DMS 273 treated with DMSO at 0.1 percent for 48 hours (cell line): ENCODE data around the gene OSCP1.

ENCODE experiments used
- DNase-seq: peaks from one replicate; lab custom pipeline; 2025; lab: John Stamatoyannopoulos, UW

Gene OSCP1

DNA sequence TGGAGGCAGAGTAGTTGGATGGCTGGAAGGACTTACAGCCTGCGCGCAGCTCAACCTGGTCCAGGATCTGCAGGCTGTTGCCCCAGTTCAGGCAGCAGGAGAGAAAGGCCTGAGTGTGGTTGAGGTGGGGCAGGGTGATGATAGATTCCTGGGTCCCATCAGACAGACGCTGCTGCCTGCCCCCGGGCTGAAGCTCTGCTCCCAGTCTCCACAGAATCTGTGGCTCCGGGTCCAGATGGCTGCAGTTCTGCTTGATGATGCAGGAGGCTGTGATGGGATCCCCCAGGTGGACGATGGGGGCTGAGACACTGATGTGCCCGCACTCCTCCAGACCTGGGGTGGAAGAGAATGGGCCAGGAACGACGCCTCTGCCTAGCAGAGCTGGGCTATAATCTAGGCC is 25.1 kb upstream of the OSCP1 start:
- DNase-seq: no peak

DNA sequence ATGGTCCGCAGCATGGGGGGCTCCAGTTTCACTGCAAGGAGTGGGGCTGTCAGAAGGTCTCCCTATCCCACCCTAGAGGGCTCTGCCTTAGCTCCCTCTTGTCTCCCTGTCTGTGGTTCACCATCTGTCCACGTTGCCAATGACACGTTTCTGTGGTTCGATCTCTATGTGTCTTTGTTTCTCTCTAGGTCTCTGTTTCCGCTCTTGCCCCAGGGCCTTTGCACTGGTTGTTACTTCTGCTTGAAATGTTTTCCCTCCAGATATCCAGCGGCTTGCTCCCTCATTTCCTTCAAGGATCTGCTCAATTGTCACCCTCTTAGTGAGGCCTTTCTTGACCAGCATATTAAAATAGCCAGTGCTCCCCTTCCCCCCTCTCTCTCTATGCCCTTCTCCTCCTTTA is 22.4 kb upstream of the OSCP1 start:
- DNase-seq: no peak

DNA sequence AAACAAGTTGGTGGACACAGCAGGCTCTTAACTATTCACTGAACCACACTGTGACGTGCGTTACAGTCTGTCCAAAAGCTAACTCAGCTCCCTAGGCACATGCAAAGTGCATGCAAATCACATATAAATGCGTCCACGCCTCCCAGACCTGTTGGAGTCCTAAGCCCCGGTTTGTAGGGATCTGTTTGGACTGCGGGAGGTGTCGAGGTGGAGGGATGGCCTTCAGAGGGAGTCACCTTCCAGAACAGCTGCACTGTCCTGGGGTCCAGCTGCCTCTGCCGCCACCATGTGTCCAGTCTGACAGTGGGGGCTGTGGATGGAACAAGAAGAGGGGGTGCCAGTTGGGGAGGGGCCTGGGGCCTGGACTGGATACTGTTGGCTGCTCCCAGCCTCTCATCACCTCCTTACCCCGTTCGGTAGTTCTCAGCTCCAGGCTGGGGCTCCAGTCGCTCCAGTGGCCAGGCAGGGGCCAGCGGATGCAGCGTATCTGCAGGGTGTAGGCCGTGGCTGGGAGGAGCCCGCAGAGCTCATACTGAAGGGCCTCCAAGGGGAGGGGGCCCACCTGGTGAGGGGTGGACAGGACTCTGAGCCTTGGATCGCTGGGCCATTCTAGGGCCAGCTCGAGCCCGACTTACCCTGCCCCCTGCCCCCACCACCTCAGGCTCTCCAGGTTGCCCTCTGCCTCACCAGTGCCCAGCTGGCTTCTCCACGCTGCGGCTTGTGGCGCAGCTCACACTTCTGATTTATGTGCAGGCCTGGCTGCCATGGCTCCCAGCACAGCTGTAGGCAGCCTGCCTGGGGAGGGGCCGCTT is 21.8 kb upstream of the OSCP1 start:
- DNase-seq: no peak

DNA sequence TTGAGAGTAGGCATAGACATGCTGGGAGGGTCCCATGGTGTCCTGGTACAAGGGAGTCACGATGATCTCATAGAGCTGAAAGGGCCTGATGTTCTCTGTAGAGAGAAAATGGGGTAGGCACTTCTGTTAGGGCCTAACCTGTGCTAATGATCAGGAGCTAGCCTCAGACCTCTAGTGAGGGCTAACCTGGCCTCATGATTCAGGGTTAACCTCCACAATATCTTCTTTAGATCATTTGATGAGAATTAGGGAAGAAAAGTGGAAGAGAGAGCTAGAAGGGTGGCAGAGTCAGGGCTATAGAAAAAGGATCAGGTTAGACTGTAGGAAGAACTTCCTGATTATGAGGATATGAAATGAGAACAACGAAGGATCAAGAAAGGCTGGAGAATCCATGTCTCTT is 18.9 kb upstream of the OSCP1 start:
- no peak for DNase-seq

DNA sequence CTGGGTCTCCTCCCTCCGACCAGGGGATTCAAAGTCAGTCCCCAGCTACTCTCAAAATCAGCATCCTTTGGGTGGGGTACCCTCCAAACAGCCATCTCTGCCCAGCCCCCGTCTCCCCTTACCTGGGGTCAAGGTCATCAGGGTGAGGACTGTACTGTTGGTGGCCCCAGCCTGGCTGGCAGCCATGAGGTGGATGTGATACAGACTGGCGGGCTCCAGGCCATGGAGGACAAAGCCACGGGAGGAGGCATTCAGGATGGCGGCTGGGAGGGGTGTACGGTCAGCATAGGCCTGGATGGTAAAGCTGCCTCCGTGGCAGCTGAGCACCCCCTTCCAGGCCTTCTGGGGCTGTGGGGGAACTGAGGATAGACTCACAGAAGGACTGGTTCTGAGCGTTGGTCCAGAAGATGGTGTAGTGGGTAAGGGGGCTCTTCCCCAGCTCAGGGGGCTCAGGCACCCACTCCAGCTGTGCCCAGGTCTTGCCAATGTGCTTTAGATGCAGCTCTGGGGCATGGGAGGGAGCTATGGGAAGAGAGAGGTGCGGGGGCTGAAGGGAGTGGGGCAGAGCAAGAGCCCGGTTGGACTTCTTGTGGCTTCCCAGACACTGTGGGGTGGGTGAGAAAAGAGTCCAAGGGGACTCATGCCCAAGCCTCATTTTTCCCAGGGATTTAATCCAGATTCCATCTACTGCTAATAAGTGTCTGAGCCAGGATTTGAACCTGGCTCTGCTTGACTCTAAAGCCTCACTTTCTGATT is 17.6 kb upstream of the OSCP1 start:
- DNase-seq: no peak

DNA sequence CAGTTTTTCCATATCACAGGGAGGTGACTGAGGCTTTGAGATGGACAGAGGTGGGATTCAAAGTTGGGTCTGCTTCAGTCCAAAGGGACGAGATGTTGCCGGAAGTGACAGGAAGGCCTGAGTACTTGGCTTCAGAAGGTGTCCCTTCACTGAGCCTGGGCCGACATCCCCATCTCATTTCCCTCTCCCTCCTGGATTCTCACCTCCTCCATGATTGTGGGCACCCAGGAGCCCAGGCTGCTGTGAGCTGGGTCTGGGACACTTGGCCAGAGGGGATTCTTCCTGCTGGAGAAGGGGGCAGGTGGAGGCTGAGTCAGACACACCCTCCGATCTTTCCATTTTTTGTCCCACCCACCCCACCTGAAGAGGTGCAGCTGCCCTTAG is 16.8 kb upstream of the OSCP1 start:
- DNase-seq: no peak

DNA sequence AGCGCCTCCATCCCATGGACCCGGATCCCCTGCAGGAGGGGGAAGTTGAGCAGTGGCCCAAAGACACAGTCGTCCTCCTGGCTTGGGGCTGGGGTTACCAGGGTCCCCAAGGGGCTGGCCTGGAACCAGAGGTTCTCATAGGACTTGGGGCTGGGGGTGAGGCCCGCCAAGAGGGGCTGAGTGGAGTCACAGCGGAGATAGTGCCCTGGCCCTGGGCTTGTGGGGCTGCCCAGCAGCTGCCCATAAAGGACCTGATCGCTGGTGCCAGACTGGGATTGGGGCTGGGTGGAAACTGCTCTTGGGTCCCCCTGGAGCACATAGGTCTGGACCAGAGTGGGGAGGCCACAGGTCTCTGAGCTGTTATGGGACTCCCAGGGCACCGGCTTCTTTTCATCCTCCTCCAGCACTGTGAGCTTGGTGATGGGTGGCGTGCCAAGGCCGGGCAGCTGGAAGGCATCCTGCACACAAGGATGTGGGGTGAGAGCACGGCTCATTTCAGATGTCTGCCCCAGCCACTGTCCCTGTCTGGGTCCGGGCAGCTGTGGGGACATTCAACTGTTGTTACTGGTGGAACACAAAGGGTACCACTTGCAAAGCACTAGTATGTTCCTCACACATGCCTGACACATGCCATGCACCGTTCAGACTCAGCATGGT is 16.2 kb upstream of the OSCP1 start:
- DNase-seq: no peak

DNA sequence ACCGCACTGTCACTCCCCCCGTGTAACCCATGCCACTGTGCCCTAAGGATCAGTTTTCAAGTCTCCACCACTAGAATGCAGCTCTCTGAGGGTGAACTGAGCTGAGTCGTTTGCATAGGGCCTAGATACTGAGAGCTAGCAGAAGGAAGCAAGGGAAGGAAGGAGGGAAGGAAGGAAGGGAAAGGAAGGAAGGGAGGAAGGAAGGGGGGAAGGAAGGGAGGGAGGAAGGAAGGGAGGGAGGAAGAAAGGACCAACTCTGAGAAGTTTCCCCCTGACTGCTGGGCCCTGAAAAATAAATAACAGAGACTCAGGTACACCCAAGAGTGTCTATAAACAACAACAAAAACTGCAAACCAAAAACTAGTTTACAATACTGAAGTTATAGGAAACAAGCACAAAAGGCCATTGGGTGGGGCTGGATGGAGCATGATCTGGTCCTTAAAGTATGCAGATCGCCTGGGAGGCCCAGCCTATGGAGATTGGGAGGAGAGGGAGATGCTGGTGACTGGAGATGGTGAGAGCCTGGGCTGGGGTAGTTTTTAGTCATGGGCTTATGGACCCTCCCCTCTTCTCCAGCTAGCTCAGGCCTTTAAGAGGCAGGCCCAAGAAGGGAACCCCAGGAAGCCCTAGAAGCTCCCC is 15.6 kb upstream of the OSCP1 start:
- no peak for DNase-seq

DNA sequence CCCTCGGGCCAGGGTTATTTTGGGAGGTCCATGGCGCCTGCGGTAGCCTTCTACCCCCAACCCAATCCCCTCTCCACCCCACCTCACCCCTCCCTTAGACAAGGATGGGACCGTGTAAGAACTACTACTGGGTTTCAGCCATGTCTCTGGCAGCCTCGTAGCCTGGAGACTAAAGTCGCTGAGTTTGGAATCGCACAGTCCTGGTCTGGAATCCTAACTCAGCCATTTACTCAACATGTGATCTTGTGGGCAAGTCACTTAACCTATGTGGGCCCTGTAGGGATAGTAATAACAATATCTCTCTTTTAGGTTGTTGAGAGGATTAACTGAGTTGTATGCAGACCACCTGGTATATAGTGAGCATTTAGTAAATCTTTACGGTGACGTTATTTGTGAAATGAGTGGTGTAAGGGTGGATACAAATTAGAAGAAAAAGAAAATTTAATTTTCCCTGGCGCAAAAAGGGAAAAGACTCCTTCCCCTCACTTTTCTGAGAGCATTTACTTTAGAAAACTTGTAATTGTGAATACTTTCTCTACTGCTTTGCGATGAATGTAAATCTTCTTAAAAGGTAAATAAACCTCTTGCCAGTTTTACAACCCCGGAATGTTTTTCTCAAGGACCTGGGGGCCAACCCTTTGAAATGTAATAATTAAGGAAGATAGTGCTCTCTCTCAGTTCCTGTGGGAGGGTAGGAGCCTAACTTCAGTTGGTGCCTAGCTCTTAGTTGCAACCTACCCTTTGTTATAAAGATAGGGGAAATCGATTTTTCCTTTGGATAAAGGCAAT is 14.5 kb upstream of the OSCP1 start:
- no peak for DNase-seq

DNA sequence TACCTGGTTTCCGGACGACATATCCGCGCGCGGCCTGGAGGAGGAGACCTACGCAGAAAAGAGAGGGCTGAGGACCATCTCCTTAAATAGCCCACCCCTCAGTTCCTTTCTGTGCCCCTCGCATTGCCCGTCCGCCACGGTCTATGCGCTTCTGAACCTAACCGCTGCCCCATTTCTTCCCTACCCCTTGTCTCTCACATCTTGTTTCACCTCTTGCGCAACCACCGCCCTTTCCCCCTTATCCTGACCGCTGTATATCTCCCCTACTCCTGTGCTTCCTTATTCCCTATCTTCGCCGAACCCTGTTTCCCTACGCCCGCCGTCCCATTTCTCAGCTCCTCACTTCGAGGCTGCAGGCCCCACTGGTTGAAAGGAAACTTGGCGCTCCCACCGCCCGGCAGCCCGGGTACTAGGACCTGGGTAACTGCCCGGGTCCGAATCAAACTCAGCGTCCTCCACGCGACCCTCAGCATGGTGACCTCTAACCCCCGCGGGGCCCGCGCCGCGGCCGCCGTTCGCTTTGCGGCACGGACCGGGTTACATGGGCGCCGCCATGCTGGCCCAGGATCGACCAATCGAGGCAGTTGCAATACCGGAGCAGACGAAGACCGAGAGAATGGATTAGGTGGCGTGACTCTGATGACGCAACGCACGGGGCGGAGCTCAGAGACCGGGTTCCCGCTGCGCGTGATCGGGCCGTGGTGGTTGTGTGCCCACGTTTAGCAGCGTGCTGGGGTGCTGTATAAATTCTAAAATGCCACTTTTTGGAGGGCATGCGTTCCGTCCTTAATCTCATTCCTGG is 13.8 kb upstream of the OSCP1 start, which contains the start of gene MRPS15:
Gene MRPS15, minus strand, starts transcription at position 582 of the 802 bp plus-strand sequence. Its CDS starts 109 bp downstream, at position 473.
- peak; percentile 86 for DNase-seq

DNA sequence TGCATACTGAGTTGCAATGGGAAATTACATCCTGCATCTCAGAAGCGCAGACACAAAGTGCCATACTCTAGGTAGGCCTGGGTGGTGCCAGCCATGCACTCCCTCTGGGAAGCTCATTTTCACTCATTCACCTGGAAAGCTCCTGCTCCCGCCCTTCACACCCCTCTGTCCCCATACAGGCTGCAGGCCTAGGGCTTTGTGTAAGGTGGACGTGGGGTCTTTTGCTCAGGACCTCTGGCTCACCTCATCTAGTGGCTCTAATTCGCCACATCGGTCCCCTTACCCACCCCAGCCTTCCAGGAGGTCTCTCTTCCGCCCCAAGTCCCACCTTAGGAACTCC is 13.2 kb upstream of the OSCP1 start:
- DNase-seq: no peak

DNA sequence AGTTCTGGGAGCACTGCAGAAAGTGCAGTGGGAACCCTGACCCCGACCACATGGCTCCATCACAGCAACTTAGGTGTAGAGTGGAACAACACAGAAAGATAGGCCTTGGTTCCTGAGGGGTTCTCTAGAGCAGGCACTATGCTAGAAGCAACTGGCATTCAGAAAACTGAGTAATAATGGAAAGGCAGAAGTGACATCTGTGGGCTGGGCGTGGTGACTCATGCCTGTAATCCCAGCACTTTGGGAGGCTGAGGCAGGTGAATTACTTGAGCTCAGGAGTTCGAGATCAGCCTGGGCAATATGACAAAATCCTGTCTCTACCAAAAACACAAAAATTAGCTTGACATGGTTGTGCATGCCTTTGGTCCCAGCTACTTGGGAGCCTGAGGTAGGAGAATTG is 8.7 kb upstream of the OSCP1 start:
- no peak for DNase-seq

DNA sequence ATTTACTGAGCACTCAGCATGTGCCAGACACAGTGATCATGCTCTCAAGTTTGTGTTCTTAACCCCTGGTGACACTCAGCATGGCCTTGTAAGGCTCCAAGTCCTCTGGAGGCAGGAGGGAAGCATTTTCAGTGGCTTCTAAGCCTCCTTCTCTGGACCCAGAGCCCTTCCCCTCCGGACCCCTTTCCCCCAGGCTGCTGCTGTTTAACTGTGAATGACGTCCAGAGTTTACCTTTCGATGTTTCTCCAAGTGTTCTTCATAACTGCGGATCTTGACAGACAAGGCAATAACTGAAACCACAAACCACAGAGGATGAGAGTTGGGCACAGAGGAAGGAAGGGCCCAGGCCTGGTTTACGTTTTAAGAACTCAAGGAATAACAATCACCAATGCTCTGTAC is 7.4 kb upstream of the OSCP1 start:
- no peak for DNase-seq

DNA sequence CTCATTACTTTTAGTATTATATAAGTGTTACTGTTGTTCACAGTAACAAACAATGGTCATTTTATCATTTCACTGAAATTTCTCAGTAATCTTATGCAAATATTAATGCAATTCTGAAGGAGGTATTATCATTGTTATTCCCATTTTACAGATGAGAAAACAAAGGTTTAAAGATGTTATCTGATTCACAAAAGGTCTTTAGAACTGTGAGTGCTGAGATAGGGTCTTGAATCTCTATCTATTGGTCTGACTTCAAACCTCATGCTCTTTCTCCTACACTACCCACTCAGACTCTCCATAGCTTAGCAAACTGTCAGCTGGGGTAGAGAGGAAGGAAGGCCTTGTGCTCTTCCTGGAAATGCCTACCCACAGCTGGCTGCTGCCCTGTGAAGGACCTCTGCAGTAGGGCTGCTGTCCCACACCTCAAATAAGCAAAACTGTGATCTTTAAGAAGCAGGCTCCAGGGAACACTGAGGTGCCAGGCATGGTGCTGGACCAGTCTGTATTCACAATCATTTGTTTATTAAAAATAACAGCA is 6.2 kb upstream of the OSCP1 start:
- no peak for DNase-seq

DNA sequence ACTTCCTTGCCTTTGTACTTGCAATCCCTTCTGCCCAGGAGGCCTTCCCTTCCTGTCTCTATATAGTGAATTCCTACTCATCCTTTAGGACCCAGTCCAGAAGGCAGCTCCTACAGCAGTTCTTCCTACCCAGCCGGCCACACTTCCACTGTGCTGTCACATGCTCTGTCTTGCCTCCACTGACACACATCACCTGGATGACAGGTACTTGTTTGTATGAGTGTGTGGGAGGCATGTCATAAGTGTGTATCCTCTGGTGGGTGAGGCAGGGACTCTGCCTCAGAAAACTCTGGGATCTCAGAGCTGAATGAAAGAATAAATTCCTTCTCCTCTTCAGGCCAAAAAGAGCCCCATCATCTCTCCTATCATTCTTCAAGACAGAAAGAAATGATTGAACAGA is 5.1 kb upstream of the OSCP1 start:
- no peak for DNase-seq

DNA sequence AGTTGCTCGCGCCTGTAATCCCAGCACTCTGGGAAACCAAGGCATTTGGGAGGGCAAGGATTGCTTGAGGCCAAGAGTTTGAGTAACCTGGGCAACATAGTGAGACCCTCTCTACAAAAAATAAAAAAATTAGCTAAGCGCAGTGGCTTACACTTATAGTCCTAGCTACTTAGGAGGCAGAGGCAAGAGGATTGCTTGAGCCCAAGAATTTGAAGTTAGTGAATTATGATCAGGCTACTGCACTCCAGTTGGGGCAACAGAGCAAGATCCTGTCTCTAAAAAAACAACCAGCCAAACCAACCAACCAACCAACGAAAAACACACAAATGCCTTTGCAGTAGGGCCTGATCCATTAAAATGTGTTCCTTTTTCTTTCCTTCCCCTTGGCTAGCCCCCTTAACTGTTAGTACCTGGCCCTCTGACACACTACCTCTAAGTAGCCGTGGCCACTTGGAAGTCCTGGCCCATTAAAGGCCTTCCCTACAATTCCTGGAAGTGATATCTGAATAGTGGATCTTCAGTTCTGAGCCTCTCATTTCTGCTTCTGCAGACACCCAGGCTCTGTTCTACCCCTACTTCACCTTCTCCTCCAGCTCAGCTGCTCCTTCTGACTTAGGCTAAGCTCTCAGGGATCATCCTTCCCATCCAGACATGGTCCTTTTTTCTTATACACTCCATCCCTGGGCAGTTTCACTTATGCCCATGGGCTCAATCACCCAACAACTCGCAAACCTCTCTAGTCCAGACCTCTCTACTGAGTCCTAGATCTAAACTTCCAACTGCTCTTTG is 3.5 kb upstream of the OSCP1 start:
- no peak for DNase-seq

DNA sequence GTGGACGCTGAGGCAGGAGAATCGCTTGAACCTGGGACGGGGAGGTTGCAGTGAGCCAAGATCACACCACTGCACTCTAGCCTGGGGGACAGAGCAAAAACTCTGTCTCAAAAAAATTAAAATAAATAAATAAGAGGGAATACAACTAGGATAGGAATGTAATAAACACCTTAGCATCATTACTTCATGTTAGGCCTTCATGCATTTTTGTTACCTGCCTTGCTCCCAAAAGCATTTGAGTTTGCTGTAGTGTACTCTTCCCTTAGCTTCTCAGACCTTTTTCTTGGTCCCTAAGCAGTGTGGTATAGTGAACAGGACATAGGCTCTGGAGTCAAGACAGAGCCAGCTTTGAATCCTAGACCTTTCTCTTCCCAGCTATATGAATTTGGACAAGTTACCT is 2.8 kb upstream of the OSCP1 start:
- DNase-seq: no peak

DNA sequence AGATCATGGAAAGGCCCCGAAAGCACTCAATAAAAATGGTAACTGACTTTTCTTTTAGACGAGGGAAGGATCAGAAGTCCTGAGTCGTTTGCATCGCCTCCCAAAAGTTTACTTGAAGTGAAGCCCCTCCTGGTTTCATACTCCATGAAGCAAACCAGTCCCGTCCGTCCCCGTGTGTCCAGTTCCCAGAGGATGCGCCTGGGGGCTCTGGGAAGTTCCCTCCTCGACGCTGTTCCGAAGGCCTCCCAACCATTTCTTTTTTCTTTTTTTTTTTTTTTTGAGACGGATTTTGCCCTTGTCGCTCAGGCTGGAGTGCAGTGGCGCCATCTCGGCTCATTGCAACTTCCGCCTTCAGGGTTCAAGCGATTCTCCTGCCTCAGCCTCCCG is 661 bp upstream of the OSCP1 start:
- DNase-seq: no peak

DNA sequence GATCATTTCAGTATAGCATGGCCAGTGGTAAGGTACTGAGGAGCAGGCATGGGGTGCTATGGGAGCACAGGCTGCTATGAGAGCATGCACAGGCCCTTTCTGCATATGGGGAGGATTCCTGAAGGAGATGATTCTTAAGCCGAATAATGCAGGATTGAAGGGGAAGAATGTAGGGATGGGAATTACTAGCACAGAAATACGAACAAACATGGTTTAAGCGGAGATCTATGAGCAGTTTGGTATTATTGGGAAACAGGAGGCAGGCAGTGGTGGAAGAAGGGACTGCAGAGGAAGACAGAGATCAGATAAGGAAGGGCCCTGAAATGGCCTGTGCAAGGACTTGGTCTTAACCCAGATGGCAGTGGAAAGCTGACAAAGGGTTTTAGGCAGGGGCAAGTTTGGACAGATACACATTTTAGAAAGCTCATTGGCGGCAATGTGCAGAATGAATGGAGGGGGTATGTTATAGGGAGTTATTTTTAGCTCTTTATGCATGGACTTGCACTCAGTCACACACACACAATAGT is 1.7 kb downstream of the OSCP1 start:
- peak; percentile 92 for DNase-seq

DNA sequence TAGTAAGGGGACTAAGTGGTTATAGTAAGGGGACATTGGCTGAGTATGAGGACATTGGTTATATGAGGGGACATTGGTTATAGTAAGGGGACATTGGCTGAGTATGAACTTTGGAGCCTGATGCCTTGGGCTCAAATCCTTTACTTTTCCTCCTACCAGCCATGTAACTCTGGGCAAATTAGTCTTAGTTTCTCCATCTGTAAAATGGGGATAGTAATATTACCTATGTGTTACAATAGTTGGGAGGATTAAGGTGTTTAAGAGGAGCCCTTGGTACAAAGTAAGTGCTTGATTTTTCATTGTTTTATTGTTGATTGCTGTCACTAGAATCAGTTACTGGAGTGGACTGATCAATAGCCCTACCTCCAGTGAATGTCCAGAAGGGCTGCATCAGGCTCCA is 2.8 kb downstream of the OSCP1 start:
- DNase-seq: no peak
